Esophagus muscularis mucosa (tissue), 3 donors: ENCODE data around the gene TM6SF1.

Experiments
- POLR2A ChIP-seq: fragments of 450-650 bp; IDR thresholded peaks from one replicate; pipeline ENCODE4 v1.6.1; 2017; ENCODE audit warnings: antibody characterized with exemption, moderate library complexity, mild to moderate bottlenecking, low read depth
- TF ChIP-seq, protein P1 (sequence below), 3 experiments: fragments of 200-600 bp in 2 of 3; fragments of 450-650 bp in 1 of 3; sonication (generic) in 2 of 3; IDR thresholded peaks; one replicate each; pipeline ENCODE4 v1.5.1; 2017 to 2019; ENCODE audit warnings: antibody characterized with exemption in 3 of 3, mild to moderate bottlenecking in 2 of 3, moderate library complexity in 1 of 3

DNA sequence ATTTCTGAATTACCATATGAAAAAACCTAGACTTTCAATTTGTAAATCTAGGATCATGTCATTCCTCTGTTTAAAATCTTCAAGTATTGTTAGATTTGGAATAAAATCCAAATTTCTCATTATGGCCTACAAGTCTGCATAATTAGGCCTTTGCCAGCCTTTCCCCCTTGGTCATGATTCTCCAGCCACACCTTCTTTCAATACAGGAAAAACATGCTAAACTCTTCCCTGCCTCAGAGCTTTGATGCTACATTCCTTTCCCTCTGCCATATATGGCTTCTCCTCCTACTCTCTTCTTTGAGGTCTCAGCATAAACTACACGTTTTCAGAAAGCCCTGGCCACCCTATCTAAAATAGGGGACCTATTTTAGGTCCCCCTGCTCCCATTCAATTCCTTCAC lies 48.5 kb downstream of the TM6SF1 start:
- TF ChIP-seq, protein P1, sequence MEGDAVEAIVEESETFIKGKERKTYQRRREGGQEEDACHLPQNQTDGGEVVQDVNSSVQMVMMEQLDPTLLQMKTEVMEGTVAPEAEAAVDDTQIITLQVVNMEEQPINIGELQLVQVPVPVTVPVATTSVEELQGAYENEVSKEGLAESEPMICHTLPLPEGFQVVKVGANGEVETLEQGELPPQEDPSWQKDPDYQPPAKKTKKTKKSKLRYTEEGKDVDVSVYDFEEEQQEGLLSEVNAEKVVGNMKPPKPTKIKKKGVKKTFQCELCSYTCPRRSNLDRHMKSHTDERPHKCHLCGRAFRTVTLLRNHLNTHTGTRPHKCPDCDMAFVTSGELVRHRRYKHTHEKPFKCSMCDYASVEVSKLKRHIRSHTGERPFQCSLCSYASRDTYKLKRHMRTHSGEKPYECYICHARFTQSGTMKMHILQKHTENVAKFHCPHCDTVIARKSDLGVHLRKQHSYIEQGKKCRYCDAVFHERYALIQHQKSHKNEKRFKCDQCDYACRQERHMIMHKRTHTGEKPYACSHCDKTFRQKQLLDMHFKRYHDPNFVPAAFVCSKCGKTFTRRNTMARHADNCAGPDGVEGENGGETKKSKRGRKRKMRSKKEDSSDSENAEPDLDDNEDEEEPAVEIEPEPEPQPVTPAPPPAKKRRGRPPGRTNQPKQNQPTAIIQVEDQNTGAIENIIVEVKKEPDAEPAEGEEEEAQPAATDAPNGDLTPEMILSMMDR (IDR thresholded peaks at IDR 0.05), result no peak
- no peak for TF ChIP-seq POLR2A
